GM10266 (cell line): Measurements from ENCODE around the gene EFCAB13.

Experiments
- DNase-seq: peaks from one replicate; pipeline ENCODE4 v3.0.0; 2012; ENCODE audit errors: extremely low spot score
- TF ChIP-seq, protein P1 (sequence below): IDR thresholded peaks from 2 replicates; pipeline ENCODE4 v1.5.1; 2012; ENCODE audit warnings: mild to moderate bottlenecking, low read depth; ENCODE audit not compliant: control insufficient read depth, insufficient read depth; ENCODE audit errors: missing control alignments

The EFCAB13 gene

DNA sequence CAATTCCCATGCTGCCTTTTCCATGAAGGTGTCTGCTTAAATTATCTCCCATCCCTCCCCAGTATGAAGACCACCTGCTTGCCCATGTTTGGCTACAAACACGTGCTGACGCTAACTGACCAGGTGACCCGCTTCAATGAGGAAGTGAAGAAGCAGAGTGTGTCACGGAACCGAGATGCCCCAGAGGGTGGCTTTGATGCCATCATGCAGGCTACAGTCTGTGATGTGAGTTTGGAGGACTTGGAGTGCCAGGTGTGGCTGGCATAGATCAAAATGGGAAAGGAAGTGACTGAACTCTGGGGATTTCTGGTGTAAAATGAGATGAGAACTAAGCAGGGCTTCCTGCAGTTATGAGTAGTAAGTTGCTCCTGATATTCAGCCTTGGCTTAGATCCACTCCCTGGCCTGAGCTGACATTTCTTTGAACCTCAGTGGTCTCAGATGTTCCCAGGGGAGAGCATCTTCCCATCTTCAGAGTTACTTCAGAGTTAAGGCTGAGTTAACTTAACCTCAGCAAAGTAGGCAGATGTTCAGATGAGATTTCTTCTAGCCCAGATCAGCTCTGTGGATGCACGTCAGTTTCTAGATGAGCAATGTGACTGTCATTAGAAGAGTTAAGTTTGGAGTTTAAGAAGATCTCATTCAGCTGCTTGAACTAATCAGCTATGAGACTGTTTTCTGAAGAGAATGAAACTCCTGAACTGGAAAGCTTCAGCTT lies 37.4 kb upstream of the EFCAB13 start:
- TF ChIP-seq, protein P1, sequence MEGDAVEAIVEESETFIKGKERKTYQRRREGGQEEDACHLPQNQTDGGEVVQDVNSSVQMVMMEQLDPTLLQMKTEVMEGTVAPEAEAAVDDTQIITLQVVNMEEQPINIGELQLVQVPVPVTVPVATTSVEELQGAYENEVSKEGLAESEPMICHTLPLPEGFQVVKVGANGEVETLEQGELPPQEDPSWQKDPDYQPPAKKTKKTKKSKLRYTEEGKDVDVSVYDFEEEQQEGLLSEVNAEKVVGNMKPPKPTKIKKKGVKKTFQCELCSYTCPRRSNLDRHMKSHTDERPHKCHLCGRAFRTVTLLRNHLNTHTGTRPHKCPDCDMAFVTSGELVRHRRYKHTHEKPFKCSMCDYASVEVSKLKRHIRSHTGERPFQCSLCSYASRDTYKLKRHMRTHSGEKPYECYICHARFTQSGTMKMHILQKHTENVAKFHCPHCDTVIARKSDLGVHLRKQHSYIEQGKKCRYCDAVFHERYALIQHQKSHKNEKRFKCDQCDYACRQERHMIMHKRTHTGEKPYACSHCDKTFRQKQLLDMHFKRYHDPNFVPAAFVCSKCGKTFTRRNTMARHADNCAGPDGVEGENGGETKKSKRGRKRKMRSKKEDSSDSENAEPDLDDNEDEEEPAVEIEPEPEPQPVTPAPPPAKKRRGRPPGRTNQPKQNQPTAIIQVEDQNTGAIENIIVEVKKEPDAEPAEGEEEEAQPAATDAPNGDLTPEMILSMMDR, result no peak
- peak; percentile 75 for DNase-seq

DNA sequence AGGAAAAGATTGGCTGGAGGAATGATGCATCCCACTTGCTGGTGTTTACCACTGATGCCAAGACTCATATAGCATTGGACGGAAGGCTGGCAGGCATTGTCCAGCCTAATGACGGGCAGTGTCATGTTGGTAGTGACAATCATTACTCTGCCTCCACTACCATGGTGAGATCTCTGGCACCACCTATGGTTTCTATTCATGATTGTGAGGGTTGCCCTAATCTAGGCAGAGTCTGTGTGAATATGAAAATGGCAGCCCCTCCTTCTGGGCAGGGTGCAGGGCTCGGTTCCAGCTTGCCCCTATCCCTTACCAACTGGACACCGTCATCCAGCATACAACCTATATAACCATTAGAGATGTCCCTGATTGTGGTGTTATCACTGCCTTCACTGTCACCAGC lies 36.7 kb upstream of the EFCAB13 start:
- DNase-seq, result peak; percentile 23
- TF ChIP-seq, protein P1, result no peak

DNA sequence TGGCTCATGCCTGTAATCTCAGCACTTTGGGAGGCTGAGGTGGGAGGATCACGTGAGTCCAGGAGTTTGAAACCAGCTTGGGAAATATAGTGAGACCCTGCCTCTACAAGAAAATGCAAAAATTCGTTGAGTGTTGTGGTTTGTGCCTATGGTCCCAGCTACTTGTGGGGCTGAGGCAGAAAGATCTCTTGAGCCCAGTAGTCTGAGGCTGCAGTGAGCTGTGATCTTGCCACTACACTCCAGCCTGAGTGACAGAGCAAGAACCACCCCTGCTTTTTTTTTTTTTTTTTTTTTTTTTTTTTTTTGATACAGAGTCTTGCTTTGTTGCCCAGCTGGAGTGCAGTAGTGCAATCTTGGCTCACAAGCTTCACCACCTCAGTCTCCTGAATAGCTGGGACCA lies 36.1 kb upstream of the EFCAB13 start:
- TF ChIP-seq, protein P1, result no peak
- no peak for DNase-seq

DNA sequence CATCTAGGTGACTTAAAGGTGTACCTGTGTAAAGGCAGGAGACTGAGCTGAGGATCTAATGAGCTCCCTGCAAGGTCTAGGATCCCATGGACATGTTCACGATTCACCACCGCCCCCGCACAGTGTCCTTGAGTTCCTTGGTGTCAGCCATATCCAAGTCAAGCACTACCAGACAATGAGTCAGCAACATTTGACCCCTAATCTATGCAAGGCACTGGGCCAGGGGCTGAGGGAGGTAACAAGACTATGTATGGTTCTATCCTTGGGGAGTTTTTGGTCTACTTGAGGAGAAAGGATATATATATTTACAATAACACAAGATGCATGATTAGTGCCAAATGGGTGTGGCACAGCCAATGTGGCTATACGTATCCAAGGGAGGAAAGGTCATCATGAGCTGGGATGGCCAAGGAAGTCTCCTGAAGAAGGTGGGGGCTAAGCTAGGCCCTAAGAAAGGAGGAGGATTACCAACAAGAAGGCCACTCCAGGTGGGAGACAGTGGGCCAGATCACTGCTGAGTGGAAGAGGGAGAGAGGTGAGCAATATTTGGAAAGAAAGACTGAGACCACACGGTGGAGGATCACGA lies 35.1 kb upstream of the EFCAB13 start:
- DNase-seq, result no peak
- TF ChIP-seq, protein P1, result no peak

DNA sequence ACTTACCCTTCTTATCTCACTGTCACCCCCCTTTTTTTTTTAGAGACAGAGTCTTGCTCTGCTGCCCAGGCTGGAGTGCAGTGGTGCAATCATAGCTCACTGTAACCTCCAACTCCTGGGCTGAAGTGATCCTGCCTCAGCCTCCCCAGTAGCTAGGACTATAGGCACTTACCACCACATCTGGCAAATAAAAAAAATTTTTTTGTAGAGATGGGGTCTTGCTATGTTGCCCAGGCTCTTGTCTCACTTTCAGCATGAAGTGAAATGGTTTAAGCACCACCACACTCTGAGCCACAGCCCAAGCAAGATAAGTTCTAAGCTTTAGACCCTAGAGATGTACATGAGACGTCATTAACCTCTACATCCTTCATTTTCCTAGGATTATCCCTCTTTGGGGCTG lies 34.5 kb upstream of the EFCAB13 start:
- no peak for DNase-seq
- TF ChIP-seq, protein P1, result no peak

DNA sequence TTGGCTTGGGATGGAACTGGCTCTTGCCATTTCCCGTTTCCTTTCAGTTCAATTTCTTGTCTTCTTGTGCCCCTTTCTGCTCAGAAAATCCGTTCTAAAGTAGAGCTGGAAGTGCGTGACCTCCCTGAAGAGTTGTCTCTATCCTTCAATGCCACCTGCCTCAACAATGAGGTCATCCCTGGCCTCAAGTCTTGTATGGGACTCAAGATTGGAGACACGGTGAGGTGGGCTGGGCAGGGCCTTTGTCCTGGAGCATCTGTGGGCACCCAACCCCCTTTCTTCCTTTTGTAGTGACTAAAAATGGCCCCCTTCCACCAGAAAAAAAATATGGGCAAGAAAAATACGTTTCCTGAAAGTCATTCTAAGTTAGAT lies 32.9 kb upstream of the EFCAB13 start:
- DNase-seq, result no peak
- TF ChIP-seq, protein P1, result no peak

DNA sequence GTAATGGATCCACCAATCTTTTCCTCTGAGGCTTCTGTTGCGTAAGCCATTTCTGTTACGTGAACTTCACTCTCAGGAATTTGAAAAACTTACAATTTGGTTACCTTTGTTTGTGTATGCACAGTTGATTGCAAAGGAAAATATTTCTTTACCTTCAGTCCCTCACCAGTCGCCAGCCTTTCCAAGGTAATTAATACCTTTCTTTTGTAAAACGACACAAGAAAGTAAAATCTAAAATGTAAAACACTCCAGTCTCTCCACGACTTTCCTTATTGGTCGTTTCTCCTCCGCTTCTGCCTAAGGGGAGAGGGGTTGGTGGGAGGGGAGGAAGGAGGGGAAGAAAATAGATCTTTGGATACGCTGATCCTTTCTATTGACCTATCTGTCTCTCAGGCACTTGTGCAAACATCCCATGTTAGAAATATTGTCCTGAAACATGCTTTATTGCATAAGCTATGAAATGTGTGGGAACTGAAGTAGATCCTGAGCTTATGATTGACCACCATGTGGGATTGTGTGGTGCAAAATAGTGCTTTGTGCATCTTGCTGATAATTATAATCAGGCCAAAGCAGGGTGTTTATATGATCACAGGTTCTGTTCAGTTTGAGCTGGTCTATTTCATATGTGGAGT lies 32.4 kb upstream of the EFCAB13 start:
- TF ChIP-seq, protein P1, result no peak
- DNase-seq, result no peak
